Inflammatory macrophage treated with lipopolysaccharide for 4 hours (primary cell): ENCODE results near the gene CCDC107.
A peak's percentile ranks its signal among the peaks of the same experiment; 100 is the strongest.

Experiments
- DNase-seq: peaks from one replicate; pipeline ENCODE4 v3.0.0-alpha.2; 2020

CCDC107 gene

GRCh38 chr9:35686222-35687203 is 28.4 kb downstream of the CCDC107 start:
- no peak for DNase-seq

- DNase-seq, result no peak
Measured at GRCh38 chr9:35687306-35687705, 29.2 kb downstream of the CCDC107 start.

GRCh38 chr9:35687972-35688557 is 30.0 kb downstream of the CCDC107 start:
- DNase-seq, result no peak

DNA sequence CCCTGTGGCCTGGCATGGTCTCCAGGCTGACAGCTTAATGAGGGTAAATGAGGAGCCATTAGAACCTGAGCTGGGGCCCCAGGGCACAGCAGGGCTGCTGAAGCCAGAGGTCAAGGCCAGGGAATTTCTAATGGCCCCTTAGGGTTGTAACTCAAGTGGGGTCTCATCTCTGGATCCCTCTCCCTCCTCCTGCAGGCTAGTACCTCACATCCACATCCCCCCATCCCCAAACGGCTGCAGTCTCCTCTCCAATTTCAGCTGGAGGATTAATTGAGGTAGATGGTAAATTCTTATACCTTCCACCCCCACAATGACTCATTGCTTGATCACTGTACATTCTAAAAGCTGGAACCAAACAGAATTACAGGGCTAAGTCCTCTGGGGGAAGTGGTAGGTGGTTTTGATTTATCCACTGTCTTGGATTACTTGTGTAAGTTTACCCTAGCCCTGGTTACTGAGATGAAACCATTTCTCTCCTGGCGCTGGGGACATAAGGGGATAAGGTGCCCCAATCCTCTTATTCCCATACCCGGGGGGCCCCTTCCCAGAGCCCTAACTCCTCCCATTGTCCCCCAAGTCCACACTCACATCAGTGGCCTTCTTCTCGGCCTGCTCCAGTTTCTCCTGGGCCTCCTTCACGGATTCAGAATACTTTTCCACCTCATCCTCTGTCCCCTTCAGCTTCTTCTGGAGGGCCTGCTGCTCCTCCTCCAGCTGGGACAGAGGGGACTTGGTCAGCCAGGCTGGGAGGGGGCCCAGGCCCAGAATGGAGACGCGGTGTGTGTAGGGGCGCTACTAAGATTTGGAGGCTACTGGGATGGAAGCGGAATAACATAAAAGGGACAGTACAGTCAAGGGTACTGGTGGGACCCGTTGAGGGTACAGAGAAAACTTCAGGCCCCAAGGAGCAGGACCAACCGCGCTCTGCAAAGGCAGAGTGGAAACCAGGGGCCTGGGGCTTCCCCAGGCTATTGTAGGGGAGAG is 30.8 kb downstream of the CCDC107 start:
- peak; percentile 49 for DNase-seq

GRCh38 chr9:35689542-35690293 is 31.6 kb downstream of the CCDC107 start, which contains the start of gene TPM2:
Gene TPM2 (minus strand): TSS chr9:35689925. CDS start chr9:35689817, 108 bp downstream.
- no peak for DNase-seq

DNA sequence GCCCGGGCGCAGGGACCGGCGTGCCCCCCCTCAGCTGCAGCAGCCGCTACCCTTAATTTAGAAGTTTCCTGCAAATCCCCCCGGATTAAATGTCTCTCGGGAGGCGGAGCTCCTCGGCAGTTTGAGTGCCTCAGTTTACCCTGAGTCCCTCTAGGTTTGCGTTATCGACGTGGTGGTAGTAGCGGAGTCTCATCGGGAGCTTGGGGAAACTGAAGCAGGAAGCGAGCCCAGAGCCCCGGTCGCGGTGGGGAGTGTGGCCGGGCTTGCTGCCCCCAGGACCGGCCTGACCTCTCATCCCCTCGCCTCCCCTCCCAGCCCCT is 32.2 kb downstream of the CCDC107 start:
- DNase-seq, result no peak

DNA sequence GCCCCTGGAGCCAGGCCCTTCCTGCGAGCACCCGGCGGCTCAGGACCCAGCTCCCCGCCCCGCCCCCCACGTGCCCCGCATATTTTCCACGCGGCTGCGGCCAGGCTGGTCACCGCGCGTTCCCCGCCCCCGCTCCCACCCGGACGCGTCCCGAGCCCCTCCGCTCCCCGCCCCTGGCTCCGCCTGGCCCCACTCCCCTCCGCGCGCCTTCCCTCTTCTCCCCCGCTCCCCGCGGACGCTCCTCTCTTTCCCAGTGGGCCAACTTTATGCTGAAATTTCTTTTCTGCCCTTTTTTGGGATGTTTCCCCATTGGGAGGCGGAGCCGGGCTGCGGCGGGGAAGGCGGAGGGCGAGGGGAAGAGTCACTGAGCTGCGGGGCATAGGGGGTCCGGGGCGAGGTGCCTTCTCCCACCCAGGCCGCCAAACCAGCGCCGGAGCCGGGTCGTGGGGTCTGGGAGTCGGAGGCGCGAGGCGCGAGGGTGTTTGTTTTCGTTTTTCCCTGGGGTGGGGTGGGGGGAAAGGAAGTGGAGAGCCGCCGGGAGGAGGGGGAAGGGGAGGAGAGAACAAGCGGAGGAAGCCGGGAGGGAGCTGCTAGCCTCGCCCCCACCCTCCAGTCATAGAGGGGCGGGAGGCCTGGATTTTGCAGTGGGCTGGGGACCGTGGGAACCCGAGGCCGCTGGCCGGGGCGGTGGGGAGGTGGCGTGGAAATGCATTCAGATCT is 32.7 kb downstream of the CCDC107 start:
- peak; percentile 28 for DNase-seq

GRCh38 chr9:35691334-35691650 is 33.2 kb downstream of the CCDC107 start:
- DNase-seq, result peak; percentile 28

GRCh38 chr9:35691757-35692301 is 33.7 kb downstream of the CCDC107 start:
- DNase-seq, result no peak

- DNase-seq, result no peak
Measured at GRCh38 chr9:35695943-35696401, 37.9 kb downstream of the CCDC107 start.

GRCh38 chr9:35696520-35697215 is 38.6 kb downstream of the CCDC107 start:
- peak; percentile 47 for DNase-seq

DNA sequence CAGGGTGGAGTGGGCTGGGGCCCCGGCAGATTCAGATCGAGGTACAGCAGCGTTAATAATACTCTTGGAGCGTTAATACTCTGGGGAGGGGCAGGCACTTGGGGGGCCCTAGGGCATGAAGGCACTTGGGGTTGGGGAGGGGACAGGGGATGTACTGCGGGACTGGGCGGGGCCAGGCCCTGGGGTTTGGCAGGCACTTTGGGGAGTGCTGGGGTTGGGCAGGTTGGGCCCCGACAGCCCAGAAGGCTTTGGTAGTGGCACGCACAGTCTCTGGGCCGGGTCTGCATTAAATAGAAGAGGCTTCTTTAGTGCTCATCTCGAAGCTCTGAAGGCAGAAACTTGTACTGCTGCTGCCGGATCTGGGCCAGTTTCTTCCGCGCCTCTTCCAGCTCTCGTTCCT is 39.4 kb downstream of the CCDC107 start:
- DNase-seq, result no peak

DNA sequence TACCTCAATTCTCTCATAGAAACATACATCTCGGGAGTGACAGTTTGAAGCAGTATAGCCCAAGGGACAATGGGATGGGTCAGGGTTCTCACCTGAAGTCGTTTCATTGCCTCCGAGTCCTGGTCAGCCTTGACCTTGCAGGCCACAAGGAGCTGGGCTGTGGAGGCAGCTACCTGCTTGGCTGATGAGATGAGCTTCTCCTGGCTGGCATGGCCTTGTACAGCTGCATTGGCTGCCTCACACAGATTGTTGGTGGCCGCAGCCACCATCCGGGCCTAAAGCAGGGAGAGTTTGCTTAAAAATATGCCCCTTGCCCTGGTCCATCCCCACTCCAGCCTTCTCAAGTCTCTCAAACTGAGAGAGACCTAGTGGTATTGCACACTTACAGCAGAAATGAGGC is 40.1 kb downstream of the CCDC107 start:
- no peak for DNase-seq

- no peak for DNase-seq
Measured at GRCh38 chr9:35700031-35700430, 41.9 kb downstream of the CCDC107 start.

DNA sequence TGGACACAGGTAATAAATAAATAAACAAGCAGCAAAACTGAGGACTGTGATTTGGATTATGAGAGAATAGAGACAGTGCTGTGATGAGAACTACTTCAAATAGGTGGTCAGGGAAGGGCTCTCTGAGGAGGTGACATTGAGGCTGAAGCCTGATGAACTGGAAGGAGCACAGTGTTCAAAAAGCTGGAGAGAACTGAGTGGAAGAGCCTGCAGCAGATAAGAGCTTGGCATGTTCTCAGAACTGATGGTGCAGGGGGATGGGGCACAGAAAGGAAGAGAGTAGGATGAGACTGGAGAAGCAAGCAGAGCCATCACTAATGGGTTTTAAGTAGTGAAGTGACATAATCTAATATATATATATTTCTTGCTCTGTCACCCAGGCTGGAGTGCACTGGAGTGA is 42.9 kb downstream of the CCDC107 start:
- no peak for DNase-seq

DNA sequence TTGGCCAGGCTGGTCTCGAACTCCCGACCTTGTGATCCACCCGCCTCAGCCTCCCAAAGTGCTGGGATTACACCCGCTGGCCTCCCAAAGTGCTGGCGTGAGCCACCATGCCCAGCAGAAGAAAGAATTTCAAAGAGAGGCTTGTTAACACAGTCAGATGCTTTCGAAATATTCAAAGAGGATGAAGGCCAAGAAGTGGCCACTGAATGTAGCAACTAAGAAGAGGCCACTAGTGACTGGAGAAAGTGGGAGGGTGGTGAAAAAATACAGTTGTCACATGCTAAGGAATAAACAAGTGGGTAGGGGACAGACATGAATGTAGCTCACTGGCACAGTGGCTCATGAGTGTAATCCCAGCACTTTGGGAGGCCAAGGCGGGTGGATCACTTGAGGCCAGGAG is 44.6 kb downstream of the CCDC107 start:
- DNase-seq, result peak; percentile 13

DNA sequence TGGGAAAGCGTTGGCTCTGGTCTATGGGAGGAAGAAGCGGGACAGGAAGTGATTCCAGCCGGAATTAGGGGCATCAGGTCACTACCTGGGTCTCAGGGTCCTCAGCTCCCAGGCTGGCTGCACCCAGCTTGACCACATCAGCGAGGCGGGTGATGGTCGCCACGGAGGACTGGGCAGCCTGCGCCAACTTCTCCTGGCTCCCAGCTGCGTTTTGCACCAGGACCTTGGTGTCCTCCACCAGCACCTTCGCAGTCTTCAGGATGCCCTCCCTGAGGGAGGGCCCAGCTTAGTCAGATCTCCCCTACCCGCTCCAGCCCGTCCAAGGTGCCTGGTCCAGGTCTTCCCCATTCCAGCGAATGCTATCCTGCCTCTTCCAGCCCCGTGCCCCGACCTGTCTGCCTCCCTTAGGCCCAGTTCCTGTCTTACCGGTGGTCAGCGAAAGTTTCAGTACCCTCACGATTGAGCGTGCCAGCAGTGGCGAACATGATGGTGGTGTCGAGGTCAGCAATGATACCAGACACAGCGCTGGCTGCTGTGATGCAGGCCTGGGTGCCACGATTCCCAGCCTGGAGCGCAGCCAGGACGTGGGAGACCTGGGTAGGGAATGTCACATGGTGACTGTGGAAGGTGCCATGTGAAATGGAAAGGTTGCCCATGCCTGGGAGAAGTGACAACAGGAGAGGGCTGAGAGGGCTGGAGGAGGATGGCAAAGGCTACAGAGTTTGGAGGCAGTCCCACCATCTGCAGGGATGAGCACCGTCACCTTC is 46.0 kb downstream of the CCDC107 start:
- DNase-seq, result no peak

- DNase-seq, result no peak
Measured at GRCh38 chr9:35705372-35705771, 47.3 kb downstream of the CCDC107 start.

- no peak for DNase-seq
Measured at GRCh38 chr9:35705836-35706430, 47.8 kb downstream of the CCDC107 start.

- no peak for DNase-seq
Measured at GRCh38 chr9:35706951-35707350, 48.9 kb downstream of the CCDC107 start.
